ENCODE results near the gene RIPK1.

DNA sequence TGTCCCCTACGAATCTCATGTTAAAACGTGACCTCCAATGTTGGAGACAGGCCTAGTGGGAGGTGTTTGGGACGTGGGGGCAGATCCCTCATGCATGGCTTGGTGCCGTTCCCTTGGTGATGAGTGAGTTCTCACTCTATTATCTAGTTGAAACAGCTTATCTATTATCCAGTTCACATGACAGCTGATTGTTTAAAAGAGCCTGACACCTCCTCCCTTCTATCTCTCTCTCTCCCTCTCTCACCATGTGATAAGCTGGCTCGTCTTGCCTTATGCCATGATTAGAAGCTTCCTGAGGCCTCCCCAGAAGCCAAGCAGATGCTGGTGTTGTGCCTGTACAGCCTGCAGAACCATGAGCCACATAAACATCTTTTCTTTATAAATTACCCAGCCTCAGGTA is 32.9 kb upstream of the RIPK1 start:
- TF ChIP-seq, protein P1, sequence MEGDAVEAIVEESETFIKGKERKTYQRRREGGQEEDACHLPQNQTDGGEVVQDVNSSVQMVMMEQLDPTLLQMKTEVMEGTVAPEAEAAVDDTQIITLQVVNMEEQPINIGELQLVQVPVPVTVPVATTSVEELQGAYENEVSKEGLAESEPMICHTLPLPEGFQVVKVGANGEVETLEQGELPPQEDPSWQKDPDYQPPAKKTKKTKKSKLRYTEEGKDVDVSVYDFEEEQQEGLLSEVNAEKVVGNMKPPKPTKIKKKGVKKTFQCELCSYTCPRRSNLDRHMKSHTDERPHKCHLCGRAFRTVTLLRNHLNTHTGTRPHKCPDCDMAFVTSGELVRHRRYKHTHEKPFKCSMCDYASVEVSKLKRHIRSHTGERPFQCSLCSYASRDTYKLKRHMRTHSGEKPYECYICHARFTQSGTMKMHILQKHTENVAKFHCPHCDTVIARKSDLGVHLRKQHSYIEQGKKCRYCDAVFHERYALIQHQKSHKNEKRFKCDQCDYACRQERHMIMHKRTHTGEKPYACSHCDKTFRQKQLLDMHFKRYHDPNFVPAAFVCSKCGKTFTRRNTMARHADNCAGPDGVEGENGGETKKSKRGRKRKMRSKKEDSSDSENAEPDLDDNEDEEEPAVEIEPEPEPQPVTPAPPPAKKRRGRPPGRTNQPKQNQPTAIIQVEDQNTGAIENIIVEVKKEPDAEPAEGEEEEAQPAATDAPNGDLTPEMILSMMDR (conservative IDR thresholded peaks at IDR 0.05): no peak
- no peak for TF ChIP-seq ZFX (IDR thresholded peaks at IDR 0.05)

Measured in C4-2B (cell line).